HG02678 (cell line): ENCODE results near the gene ATCAY.
"Not testable (repeated sequence)": the region's sequence is repeated elsewhere in the genome, so short reads cannot be mapped to it uniquely, and the experiment has no call there.

Source experiments
- ATAC-seq: cut with Tn5 transposase; IDR thresholded peaks from one replicate; pipeline ENCODE4 v1.9.1; 2021; ENCODE audit warnings: mild to moderate bottlenecking, moderate library complexity; ENCODE audit not compliant: unreplicated experiment

Gene ATCAY

GRCh38 chr19:3852614-3853254 lies 27.8 kb upstream of the ATCAY start:
- ATAC-seq = no peak

- no peak for ATAC-seq
Observed at GRCh38 chr19:3855320-3855719, 25.2 kb upstream of the ATCAY start.

GRCh38 chr19:3857449-3858003 lies 23.0 kb upstream of the ATCAY start:
- ATAC-seq = no peak

- no peak for ATAC-seq
Observed at GRCh38 chr19:3860499-3860898, 20.0 kb upstream of the ATCAY start.

GRCh38 chr19:3862826-3863500 lies 17.5 kb upstream of the ATCAY start:
- ATAC-seq = no peak

- ATAC-seq = no peak
Observed at GRCh38 chr19:3863648-3864047, 16.8 kb upstream of the ATCAY start.

- ATAC-seq = no peak
Observed at GRCh38 chr19:3866910-3867638, 13.4 kb upstream of the ATCAY start.

GRCh38 chr19:3867971-3868769 lies 12.3 kb upstream of the ATCAY start:
- no peak for ATAC-seq

- ATAC-seq = no peak
Observed at GRCh38 chr19:3868770-3869456, 11.6 kb upstream of the ATCAY start, which contains the start of gene ZFR2. TSS of gene ZFR2 (minus strand) at chr19:3869038. CDS start at chr19:3869017, 21 bp downstream.

GRCh38 chr19:3873151-3873550 lies 7.3 kb upstream of the ATCAY start:
- ATAC-seq = no peak

GRCh38 chr19:3874695-3875094 lies 5.8 kb upstream of the ATCAY start:
- not testable (repeated sequence) for ATAC-seq

- no peak for ATAC-seq
Observed at GRCh38 chr19:3879656-3880055, 829 bp upstream of the ATCAY start.

- no peak for ATAC-seq
Observed at GRCh38 chr19:3881272-3882040, 971 bp downstream of the ATCAY start.

- no peak for ATAC-seq
Observed at GRCh38 chr19:3882041-3882384, 1.5 kb downstream of the ATCAY start.

- ATAC-seq = no peak
Observed at GRCh38 chr19:3890591-3890990, 10.1 kb downstream of the ATCAY start.

GRCh38 chr19:3893509-3894179 lies 13.2 kb downstream of the ATCAY start:
- ATAC-seq = no peak

- not testable (repeated sequence) for ATAC-seq
Observed at GRCh38 chr19:3894959-3895358, 14.5 kb downstream of the ATCAY start.

- no peak for ATAC-seq
Observed at GRCh38 chr19:3895788-3896187, 15.3 kb downstream of the ATCAY start.

- ATAC-seq = no peak
Observed at GRCh38 chr19:3897936-3898335, 17.5 kb downstream of the ATCAY start.
